Measurements from ENCODE around the gene LPP. TPM values are rescaled to one million over a fixed set of nuclear protein-coding genes. Genes with fewer than 3 reads are reported as not detected.

LPP gene
- total and polyA plus RNA-seq, 2 of the 13 experiments (the other 11 are each of a cell fraction or from before 2014, with no cell fraction given) = 19.2 to 29.9 TPM

DNA sequence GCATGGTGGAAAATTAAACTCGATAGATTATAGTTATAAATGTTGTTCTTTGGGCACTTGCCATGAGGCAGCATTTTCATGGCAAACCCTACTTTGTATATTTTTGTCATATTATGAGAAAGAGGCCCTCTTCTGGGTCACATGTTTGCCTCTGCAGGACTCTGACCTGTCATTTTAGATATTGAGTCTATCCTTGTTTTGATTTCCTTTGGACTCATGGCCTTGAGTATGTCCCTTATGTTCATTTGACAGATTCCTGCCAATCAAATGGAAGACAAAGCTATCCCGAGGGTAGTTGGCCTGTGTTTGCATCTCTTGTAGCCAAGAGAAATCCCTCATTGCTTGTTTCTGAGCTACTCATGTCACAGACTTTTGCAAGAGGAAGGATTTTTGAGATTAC lies 226.3 kb downstream of the LPP start (continued):
- TF ChIP-seq, protein P1, sequence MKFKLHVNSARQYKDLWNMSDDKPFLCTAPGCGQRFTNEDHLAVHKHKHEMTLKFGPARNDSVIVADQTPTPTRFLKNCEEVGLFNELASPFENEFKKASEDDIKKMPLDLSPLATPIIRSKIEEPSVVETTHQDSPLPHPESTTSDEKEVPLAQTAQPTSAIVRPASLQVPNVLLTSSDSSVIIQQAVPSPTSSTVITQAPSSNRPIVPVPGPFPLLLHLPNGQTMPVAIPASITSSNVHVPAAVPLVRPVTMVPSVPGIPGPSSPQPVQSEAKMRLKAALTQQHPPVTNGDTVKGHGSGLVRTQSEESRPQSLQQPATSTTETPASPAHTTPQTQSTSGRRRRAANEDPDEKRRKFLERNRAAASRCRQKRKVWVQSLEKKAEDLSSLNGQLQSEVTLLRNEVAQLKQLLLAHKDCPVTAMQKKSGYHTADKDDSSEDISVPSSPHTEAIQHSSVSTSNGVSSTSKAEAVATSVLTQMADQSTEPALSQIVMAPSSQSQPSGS (CRISPR knock-in tag; IDR thresholded peaks at IDR 0.05) = no peak
- TF ChIP-seq EP300 (IDR thresholded peaks at IDR 0.05; ENCODE audit: low read depth in 2 of 2, low read length in 2 of 2) (0 out of 4 replicates have a peak, but pooled peaks of 1 of the 2 experiments have one; percentile 18), EP300 (CRISPR knock-in tag; IDR thresholded peaks at IDR 0.05; ENCODE audit: borderline replicate concordance) (no peak), HOXA5 (CRISPR knock-in tag; IDR thresholded peaks at IDR 0.05) (no peak), ZNF337 (CRISPR knock-in tag; IDR thresholded peaks at IDR 0.05; ENCODE audit: borderline replicate concordance, low read depth) (no peak), JARID2 (CRISPR knock-in tag; IDR thresholded peaks at IDR 0.05; ENCODE audit: insufficient replicate concordance) (no peak), DNMT1 (CRISPR knock-in tag; IDR thresholded peaks at IDR 0.05) (no peak), ZSCAN25 (CRISPR knock-in tag; IDR thresholded peaks at IDR 0.05) (no peak), SKI (IDR thresholded peaks at IDR 0.05; ENCODE audit: partially characterized antibody) (no peak)
- TF ChIP-seq, protein P2, sequence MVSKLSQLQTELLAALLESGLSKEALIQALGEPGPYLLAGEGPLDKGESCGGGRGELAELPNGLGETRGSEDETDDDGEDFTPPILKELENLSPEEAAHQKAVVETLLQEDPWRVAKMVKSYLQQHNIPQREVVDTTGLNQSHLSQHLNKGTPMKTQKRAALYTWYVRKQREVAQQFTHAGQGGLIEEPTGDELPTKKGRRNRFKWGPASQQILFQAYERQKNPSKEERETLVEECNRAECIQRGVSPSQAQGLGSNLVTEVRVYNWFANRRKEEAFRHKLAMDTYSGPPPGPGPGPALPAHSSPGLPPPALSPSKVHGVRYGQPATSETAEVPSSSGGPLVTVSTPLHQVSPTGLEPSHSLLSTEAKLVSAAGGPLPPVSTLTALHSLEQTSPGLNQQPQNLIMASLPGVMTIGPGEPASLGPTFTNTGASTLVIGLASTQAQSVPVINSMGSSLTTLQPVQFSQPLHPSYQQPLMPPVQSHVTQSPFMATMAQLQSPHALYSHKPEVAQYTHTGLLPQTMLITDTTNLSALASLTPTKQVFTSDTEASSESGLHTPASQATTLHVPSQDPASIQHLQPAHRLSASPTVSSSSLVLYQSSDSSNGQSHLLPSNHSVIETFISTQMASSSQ (IDR thresholded peaks at IDR 0.05; ENCODE audit: low read depth) = no peak
- TF ChIP-seq, protein P2 (CRISPR knock-in tag; IDR thresholded peaks at IDR 0.05; ENCODE audit: borderline replicate concordance) = no peak
- TF ChIP-seq, protein P3, sequence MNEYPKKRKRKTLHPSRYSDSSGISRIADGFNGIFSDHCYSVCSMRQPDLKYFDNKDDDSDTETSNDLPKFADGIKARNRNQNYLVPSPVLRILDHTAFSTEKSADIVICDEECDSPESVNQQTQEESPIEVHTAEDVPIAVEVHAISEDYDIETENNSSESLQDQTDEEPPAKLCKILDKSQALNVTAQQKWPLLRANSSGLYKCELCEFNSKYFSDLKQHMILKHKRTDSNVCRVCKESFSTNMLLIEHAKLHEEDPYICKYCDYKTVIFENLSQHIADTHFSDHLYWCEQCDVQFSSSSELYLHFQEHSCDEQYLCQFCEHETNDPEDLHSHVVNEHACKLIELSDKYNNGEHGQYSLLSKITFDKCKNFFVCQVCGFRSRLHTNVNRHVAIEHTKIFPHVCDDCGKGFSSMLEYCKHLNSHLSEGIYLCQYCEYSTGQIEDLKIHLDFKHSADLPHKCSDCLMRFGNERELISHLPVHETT (CRISPR knock-in tag; conservative IDR thresholded peaks at IDR 0.05) = no peak
- TF ChIP-seq, protein P4, sequence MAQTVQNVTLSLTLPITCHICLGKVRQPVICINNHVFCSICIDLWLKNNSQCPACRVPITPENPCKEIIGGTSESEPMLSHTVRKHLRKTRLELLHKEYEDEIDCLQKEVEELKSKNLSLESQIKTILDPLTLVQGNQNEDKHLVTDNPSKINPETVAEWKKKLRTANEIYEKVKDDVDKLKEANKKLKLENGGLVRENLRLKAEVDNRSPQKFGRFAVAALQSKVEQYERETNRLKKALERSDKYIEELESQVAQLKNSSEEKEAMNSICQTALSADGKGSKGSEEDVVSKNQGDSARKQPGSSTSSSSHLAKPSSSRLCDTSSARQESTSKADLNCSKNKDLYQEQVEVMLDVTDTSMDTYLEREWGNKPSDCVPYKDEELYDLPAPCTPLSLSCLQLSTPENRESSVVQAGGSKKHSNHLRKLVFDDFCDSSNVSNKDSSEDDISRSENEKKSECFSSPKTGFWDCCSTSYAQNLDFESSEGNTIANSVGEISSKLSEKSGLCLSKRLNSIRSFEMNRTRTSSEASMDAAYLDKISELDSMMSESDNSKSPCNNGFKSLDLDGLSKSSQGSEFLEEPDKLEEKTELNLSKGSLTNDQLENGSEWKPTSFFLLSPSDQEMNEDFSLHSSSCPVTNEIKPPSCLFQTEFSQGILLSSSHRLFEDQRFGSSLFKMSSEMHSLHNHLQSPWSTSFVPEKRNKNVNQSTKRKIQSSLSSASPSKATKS (CRISPR knock-in tag; IDR thresholded peaks at IDR 0.05) = no peak
- TF ChIP-seq, protein P5, sequence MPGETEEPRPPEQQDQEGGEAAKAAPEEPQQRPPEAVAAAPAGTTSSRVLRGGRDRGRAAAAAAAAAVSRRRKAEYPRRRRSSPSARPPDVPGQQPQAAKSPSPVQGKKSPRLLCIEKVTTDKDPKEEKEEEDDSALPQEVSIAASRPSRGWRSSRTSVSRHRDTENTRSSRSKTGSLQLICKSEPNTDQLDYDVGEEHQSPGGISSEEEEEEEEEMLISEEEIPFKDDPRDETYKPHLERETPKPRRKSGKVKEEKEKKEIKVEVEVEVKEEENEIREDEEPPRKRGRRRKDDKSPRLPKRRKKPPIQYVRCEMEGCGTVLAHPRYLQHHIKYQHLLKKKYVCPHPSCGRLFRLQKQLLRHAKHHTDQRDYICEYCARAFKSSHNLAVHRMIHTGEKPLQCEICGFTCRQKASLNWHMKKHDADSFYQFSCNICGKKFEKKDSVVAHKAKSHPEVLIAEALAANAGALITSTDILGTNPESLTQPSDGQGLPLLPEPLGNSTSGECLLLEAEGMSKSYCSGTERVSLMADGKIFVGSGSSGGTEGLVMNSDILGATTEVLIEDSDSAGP (CRISPR knock-in tag; IDR thresholded peaks at IDR 0.05; ENCODE audit: borderline replicate concordance) = no peak
- TF ChIP-seq, protein P6, sequence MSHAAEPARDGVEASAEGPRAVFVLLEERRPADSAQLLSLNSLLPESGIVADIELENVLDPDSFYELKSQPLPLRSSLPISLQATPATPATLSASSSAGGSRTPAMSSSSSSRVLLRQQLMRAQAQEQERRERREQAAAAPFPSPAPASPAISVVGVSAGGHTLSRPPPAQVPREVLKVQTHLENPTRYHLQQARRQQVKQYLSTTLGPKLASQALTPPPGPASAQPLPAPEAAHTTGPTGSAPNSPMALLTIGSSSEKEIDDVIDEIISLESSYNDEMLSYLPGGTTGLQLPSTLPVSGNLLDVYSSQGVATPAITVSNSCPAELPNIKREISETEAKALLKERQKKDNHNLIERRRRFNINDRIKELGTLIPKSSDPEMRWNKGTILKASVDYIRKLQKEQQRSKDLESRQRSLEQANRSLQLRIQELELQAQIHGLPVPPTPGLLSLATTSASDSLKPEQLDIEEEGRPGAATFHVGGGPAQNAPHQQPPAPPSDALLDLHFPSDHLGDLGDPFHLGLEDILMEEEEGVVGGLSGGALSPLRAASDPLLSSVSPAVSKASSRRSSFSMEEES (CRISPR knock-in tag; IDR thresholded peaks at IDR 0.05) = peak; percentile 48; the same call in 1 of the 2 replicates
- TF ChIP-seq, protein P7, sequence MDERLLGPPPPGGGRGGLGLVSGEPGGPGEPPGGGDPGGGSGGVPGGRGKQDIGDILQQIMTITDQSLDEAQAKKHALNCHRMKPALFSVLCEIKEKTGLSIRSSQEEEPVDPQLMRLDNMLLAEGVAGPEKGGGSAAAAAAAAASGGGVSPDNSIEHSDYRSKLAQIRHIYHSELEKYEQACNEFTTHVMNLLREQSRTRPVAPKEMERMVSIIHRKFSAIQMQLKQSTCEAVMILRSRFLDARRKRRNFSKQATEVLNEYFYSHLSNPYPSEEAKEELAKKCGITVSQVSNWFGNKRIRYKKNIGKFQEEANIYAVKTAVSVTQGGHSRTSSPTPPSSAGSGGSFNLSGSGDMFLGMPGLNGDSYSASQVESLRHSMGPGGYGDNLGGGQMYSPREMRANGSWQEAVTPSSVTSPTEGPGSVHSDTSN (CRISPR knock-in tag; IDR thresholded peaks at IDR 0.05) = peak; percentile 77
